Naive B cell (primary cell): ENCODE data around the gene NIPA2. TPM values are rescaled to one million over a fixed set of nuclear protein-coding genes. Genes with fewer than 3 reads are reported as not detected.

Source experiments
- ATAC-seq, 2 donors: fragments of 150-1000 bp; cut with Tn5 transposase; 2 replicates each; pipeline ENCODE4 v1.10.0; 2021; ENCODE audit warnings: low read depth in 2 of 2, mild to moderate bottlenecking in 2 of 2, moderate library complexity in 2 of 2
- DNase-seq: peaks from one replicate; pipeline ENCODE4 v3.0.0; 2022
- H3K27ac Mint-ChIP-seq, 6 donors: one replicate each; pipeline ENCODE4 v1.8.0; 2020 to 2022; ENCODE audit warnings: mild to moderate bottlenecking in 6 of 6, mixed read lengths in 6 of 6, moderate library complexity in 5 of 6, inconsistent platforms in 2 of 6
- H3K27me3 Mint-ChIP-seq, 3 donors: one replicate each; pipeline ENCODE4 v1.8.0; 2021 to 2022; ENCODE audit warnings: mixed read lengths in 3 of 3, mild to moderate bottlenecking in 1 of 3
- H3K36me3 Mint-ChIP-seq, 2 donors: one replicate each; pipeline ENCODE4 v1.8.0; 2020 to 2022; ENCODE audit warnings: mixed read lengths in 2 of 2, inconsistent platforms in 1 of 2, mild to moderate bottlenecking in 1 of 2
- H3K4me1 Mint-ChIP-seq, 3 donors: one replicate each; pipeline ENCODE4 v1.8.0; 2020 to 2022; ENCODE audit warnings: mixed read lengths in 3 of 3, inconsistent platforms in 1 of 3, mild to moderate bottlenecking in 1 of 3, moderate library complexity in 1 of 3
- H3K4me3 Mint-ChIP-seq, 8 donors: one replicate each; pipeline ENCODE4 v1.8.0; 2020 to 2022; ENCODE audit warnings: mild to moderate bottlenecking in 8 of 8, mixed read lengths in 8 of 8, moderate library complexity in 8 of 8, inconsistent platforms in 2 of 8
- H3K9me3 Mint-ChIP-seq, 7 donors: one replicate each; pipeline ENCODE4 v1.8.0; 2020 to 2022; ENCODE audit warnings: mixed read lengths in 7 of 7, mild to moderate bottlenecking in 5 of 7, inconsistent platforms in 2 of 7, moderate library complexity in 1 of 7
- polyA plus RNA-seq, 6 donors: library from polyadenylated mRNA; unstranded; fragments of 300-500 nt; fragmentation: Illumina TruSeq; gene quantifications; one replicate each; pipeline ENCODE4 v1.2.3, GENCODE V29; 2021; ENCODE audit warnings: low read depth in 6 of 6

NIPA2 gene
- polyA plus RNA-seq, 6 donors from 2014 or later: 76.0 to 103 (median 98.8) TPM

- peak overlapping the region in 5 of 6 donors; percentile 39 to 90 (median 71) for H3K27ac Mint-ChIP-seq
- ATAC-seq (no peak), DNase-seq (no peak)
- H3K36me3 Mint-ChIP-seq: peaks cover 6% of the 10 kb centered on the region in 2 donors
- peak overlapping the region in 1 of 8 donors; percentile 24 for H3K4me3 Mint-ChIP-seq
- no peaks in the 10 kb centered on the region for H3K9me3 Mint-ChIP-seq
- peaks cover 8 to 34% (median 26%) of the 10 kb centered on the region in 3 donors for H3K4me1 Mint-ChIP-seq
- H3K27me3 Mint-ChIP-seq: no peaks in the 10 kb centered on the region
Measured at GRCh38 chr15:22810033-22810852, 28.2 kb upstream of the NIPA2 start.

- H3K27ac Mint-ChIP-seq: peak overlapping the region in 2 of 6 donors; percentile 39 to 90
Measured at GRCh38 chr15:22810853-22811338, 27.6 kb upstream of the NIPA2 start.

GRCh38 chr15:22811640-22812039, 26.8 kb upstream of the NIPA2 start:
- ATAC-seq (peak in 1 of 2 donors; percentile 37), DNase-seq (no peak)
- Mint-ChIP-seq H3K36me3 (peaks cover 6% of the 10 kb centered on the region in 2 donors), H3K4me3 (no peak overlapping the region), H3K27me3 (no peaks in the 10 kb centered on the region), H3K27ac (no peak overlapping the region), H3K4me1 (peaks cover 5 to 27% (median 21%) of the 10 kb centered on the region in 3 donors), H3K9me3 (no peaks in the 10 kb centered on the region)

More at GRCh38 chr15:22810853-22811338, 27.6 kb upstream of the NIPA2 start:
- ATAC-seq (no peak), DNase-seq (no peak)
- peaks cover 6% of the 10 kb centered on the region in 2 donors for H3K36me3 Mint-ChIP-seq
- H3K4me1 Mint-ChIP-seq: peaks cover 8 to 34% (median 26%) of the 10 kb centered on the region in 3 donors
- no peak overlapping the region for H3K4me3 Mint-ChIP-seq
- H3K9me3 Mint-ChIP-seq: no peaks in the 10 kb centered on the region
- H3K27me3 Mint-ChIP-seq: no peaks in the 10 kb centered on the region

GRCh38 chr15:22813844-22814243, 24.6 kb upstream of the NIPA2 start:
- ATAC-seq (no peak), DNase-seq (no peak)
- Mint-ChIP-seq H3K36me3 (peaks cover 6% of the 10 kb centered on the region in 2 donors), H3K27me3 (no peaks in the 10 kb centered on the region), H3K4me1 (peaks cover 4 to 23% (median 18%) of the 10 kb centered on the region in 3 donors), H3K27ac (peak overlapping the region in 1 of 6 donors; percentile 56), H3K9me3 (no peaks in the 10 kb centered on the region), H3K4me3 (no peak overlapping the region)

GRCh38 chr15:22815766-22816165, 22.7 kb upstream of the NIPA2 start:
- Mint-ChIP-seq H3K4me1 (peaks cover 0 to 7% (median 7%) of the 10 kb centered on the region in 3 donors), H3K36me3 (peaks cover 6% of the 10 kb centered on the region in 2 donors), H3K27me3 (no peaks in the 10 kb centered on the region), H3K9me3 (no peaks in the 10 kb centered on the region), H3K27ac (no peak overlapping the region), H3K4me3 (no peak overlapping the region)
- ATAC-seq (no peak), DNase-seq (no peak)

- no peak overlapping the region for H3K27ac Mint-ChIP-seq
- H3K27me3 Mint-ChIP-seq: no peaks in the 10 kb centered on the region
- peaks cover 0 to 2% (median 0%) of the 10 kb centered on the region in 3 donors for H3K4me1 Mint-ChIP-seq
- no peak for ATAC-seq
- no peaks in the 10 kb centered on the region for H3K9me3 Mint-ChIP-seq
- no peak for DNase-seq
- no peak overlapping the region for H3K4me3 Mint-ChIP-seq
- H3K36me3 Mint-ChIP-seq: peaks cover 21 to 27% of the 10 kb centered on the region in 2 donors
Measured at GRCh38 chr15:22819651-22820050, 18.8 kb upstream of the NIPA2 start.

GRCh38 chr15:22823495-22824128, 14.9 kb upstream of the NIPA2 start:
- H3K9me3 Mint-ChIP-seq: no peaks in the 10 kb centered on the region
- H3K27me3 Mint-ChIP-seq: no peaks in the 10 kb centered on the region
- ATAC-seq (no peak), DNase-seq (no peak)
- no peak overlapping the region for H3K4me3 Mint-ChIP-seq
- peaks cover 17 to 27% of the 10 kb centered on the region in 2 donors for H3K36me3 Mint-ChIP-seq
- no peak overlapping the region for H3K27ac Mint-ChIP-seq
- H3K4me1 Mint-ChIP-seq: no peaks in the 10 kb centered on the region

- no peaks in the 10 kb centered on the region for H3K4me1 Mint-ChIP-seq
- H3K4me3 Mint-ChIP-seq: no peak overlapping the region
- no peaks in the 10 kb centered on the region for H3K27me3 Mint-ChIP-seq
- DNase-seq (no peak), ATAC-seq (no peak)
- no peak overlapping the region for H3K27ac Mint-ChIP-seq
- H3K9me3 Mint-ChIP-seq: no peaks in the 10 kb centered on the region
- peaks cover 9 to 17% of the 10 kb centered on the region in 2 donors for H3K36me3 Mint-ChIP-seq
Measured at GRCh38 chr15:22827125-22827524, 11.3 kb upstream of the NIPA2 start.

GRCh38 chr15:22831473-22831872, 7.0 kb upstream of the NIPA2 start:
- ATAC-seq: no peak
- Mint-ChIP-seq H3K36me3 (peaks cover 0 to 9% of the 10 kb centered on the region in 2 donors), H3K27me3 (no peaks in the 10 kb centered on the region), H3K9me3 (peaks cover 0 to 7% (median 5%) of the 10 kb centered on the region in 7 donors), H3K4me1 (no peaks in the 10 kb centered on the region), H3K27ac (no peak overlapping the region), H3K4me3 (no peak overlapping the region)
- no peak for DNase-seq

- Mint-ChIP-seq H3K9me3 (peaks cover 0 to under 1% (median 0%) of the 10 kb centered on the region in 7 donors), H3K4me3 (peak overlapping the region; percentile 93 to 98 (median 95)), H3K27me3 (no peaks in the 10 kb centered on the region), H3K4me1 (peaks cover 25 to 49% (median 45%) of the 10 kb centered on the region in 3 donors), H3K36me3 (peaks cover 6 to 9% of the 10 kb centered on the region in 2 donors), H3K27ac (peak overlapping the region; percentile 98 to 99 (median 98))
- ATAC-seq: peak; percentile 44 to 46
- DNase-seq: peak; percentile 71
Measured at GRCh38 chr15:22839046-22839695, 705 bp downstream of the NIPA2 start.

GRCh38 chr15:22844421-22845288, 6.2 kb downstream of the NIPA2 start:
- H3K27me3 Mint-ChIP-seq: no peaks in the 10 kb centered on the region
- H3K36me3 Mint-ChIP-seq: peaks cover 9 to 12% of the 10 kb centered on the region in 2 donors
- H3K27ac Mint-ChIP-seq: peak overlapping the region; percentile 65 to 89 (median 78)
- DNase-seq (no peak), ATAC-seq (no peak)
- peaks cover 38 to 93% (median 59%) of the 10 kb centered on the region in 3 donors for H3K4me1 Mint-ChIP-seq
- no peaks in the 10 kb centered on the region for H3K9me3 Mint-ChIP-seq
- peak overlapping the region in 3 of 8 donors; percentile 52 to 78 (median 53) for H3K4me3 Mint-ChIP-seq

GRCh38 chr15:22845289-22845900, 6.9 kb downstream of the NIPA2 start:
- ATAC-seq: peak in 1 of 2 donors; percentile 37
- Mint-ChIP-seq H3K9me3 (no peaks in the 10 kb centered on the region), H3K36me3 (peaks cover 9 to 12% of the 10 kb centered on the region in 2 donors), H3K4me3 (peak overlapping the region in 4 of 8 donors; percentile 2 to 78 (median 47)), H3K27me3 (no peaks in the 10 kb centered on the region), H3K27ac (peak overlapping the region; percentile 47 to 94 (median 80)), H3K4me1 (peaks cover 37 to 93% (median 51%) of the 10 kb centered on the region in 3 donors)
- no peak for DNase-seq
